ENCODE data around the gene DGKE. TPM values are rescaled to one million over a fixed set of nuclear protein-coding genes. Genes with fewer than 3 reads are reported as not detected.

Gene DGKE
- 34.1 TPM for total RNA-seq

GRCh38 chr17:56833809-56834379 is at the start of gene DGKE, which contains the start of gene C17orf67:
TSS of gene DGKE (plus strand) at chr17:56834151. CDS start at chr17:56834796, 645 bp downstream.
TSS of gene C17orf67 (minus strand) at chr17:56833920. CDS start at chr17:56815810, 18,110 bp downstream.

GRCh38 chr17:56913867-56914580 is 80.1 kb downstream of the DGKE start, which contains the start of gene TRIM25:
TSS of gene TRIM25 (minus strand) at chr17:56914049. CDS start at chr17:56913988, 61 bp downstream.

Other genes with a start within 250 kb of the DGKE start
- gene NOG, start 240.5 kb upstream of the DGKE start, total RNA-seq, result 10.2 TPM
- gene C17orf67, start 231 bp upstream of the DGKE start, total RNA-seq, result 1.8 TPM
- gene TRIM25, start 79.9 kb downstream of the DGKE start, total RNA-seq, result 21.4 TPM
- gene COIL, start 126.9 kb downstream of the DGKE start, total RNA-seq, result 31.0 TPM
- gene SCPEP1, start 144.0 kb downstream of the DGKE start, total RNA-seq, result 22.4 TPM

Data from camera-type eye (tissue), 1 donor.